Measurements from ENCODE around the gene NAV1. TPM values are rescaled to one million over a fixed set of nuclear protein-coding genes. Genes with fewer than 3 reads are reported as not detected.
A peak's percentile ranks its signal among the peaks of the same experiment; 100 is the strongest.

Gene NAV1
- total and polyA plus RNA-seq, 11 donors: 30.5 to 107 (median 73.4) TPM

GRCh38 chr1:201496296-201496690 lies 42.6 kb upstream of the NAV1 start:
- H3K4me3 ChIP-seq: no peak overlapping the region
- ATAC-seq: no peak

GRCh38 chr1:201497935-201498509 lies 40.9 kb upstream of the NAV1 start:
- intact Hi-C loops (cut with DNase I): no loop called here
- TF ChIP-seq POLR2A (IDR thresholded peaks at IDR 0.05) (no peak), CTCF (IDR thresholded peaks at IDR 0.05) (no peak)
- ATAC-seq (no peak), DNase-seq (no peak)
- H3K27ac ChIP-seq: peak overlapping the region in 1 of 12 donors; percentile 98
- H3K36me3 ChIP-seq: peaks cover 0 to 29% (median 12%) of the 10 kb centered on the region in 9 donors
- H3K9me3 ChIP-seq: no peaks in the 10 kb centered on the region
- 79 to 84% (median 83%) methylated on average over 16 of the region's 16 CpGs for WGBS, 4 donors
- peaks cover 20 to 93% (median 66%) of the 10 kb centered on the region in 12 donors for H3K4me1 ChIP-seq
- H3K27me3 ChIP-seq: no peaks in the 10 kb centered on the region
- no peak overlapping the region for H3K4me3 ChIP-seq

More at GRCh38 chr1:201496296-201496690, 42.6 kb upstream of the NAV1 start:
- H3K36me3 ChIP-seq: peaks cover 0 to 42% (median 12%) of the 10 kb centered on the region in 9 donors
- WGBS, 4 donors: 43 to 62% (median 56%) methylated on average over 8 of the region's 8 CpGs
- H3K9me3 ChIP-seq: no peaks in the 10 kb centered on the region
- no peaks in the 10 kb centered on the region for H3K27me3 ChIP-seq
- no peak for DNase-seq
- TF ChIP-seq CTCF (IDR thresholded peaks at IDR 0.05): no peak
- no peak for TF ChIP-seq POLR2A (IDR thresholded peaks at IDR 0.05)
- intact Hi-C loops (cut with DNase I): no loop called here
- peak overlapping the region; percentile 34 to 98 (median 77) for H3K27ac ChIP-seq
- peaks cover 23 to 93% (median 68%) of the 10 kb centered on the region in 12 donors for H3K4me1 ChIP-seq

- Histone ChIP-seq H3K27me3 (no peaks in the 10 kb centered on the region), H3K36me3 (peaks cover 0 to 26% (median 12%) of the 10 kb centered on the region in 9 donors), H3K4me3 (no peak overlapping the region), H3K27ac (peak overlapping the region in 2 of 12 donors; percentile 75 to 98), H3K4me1 (peaks cover 20 to 92% (median 69%) of the 10 kb centered on the region in 12 donors), H3K9me3 (no peaks in the 10 kb centered on the region)
- no peak for DNase-seq
- no peak for ATAC-seq
- TF ChIP-seq POLR2A (IDR thresholded peaks at IDR 0.05): no peak
- no peak for TF ChIP-seq CTCF (IDR thresholded peaks at IDR 0.05)
- WGBS, 4 donors: 90 to 94% (median 90%) methylated on average over 8 of the region's 8 CpGs
- intact Hi-C loops (cut with DNase I): no loop called here
These were observed 40.3 kb upstream of the NAV1 start for GRCh38 chr1:201498621-201499020.

- peak overlapping the region in 4 of 12 donors; percentile 67 to 98 (median 80) for H3K27ac ChIP-seq
- intact Hi-C loops (cut with DNase I): no loop called here
- H3K9me3 ChIP-seq: no peaks in the 10 kb centered on the region
- no peaks in the 10 kb centered on the region for H3K27me3 ChIP-seq
- WGBS, 4 donors: 88 to 94% (median 92%) methylated on average over 3 of the region's 3 CpGs
- ATAC-seq (no peak), DNase-seq (no peak)
- H3K4me1 ChIP-seq: peaks cover 20 to 92% (median 69%) of the 10 kb centered on the region in 12 donors
- no peak overlapping the region for H3K4me3 ChIP-seq
- H3K36me3 ChIP-seq: peaks cover 0 to 26% (median 12%) of the 10 kb centered on the region in 9 donors
- TF ChIP-seq POLR2A (IDR thresholded peaks at IDR 0.05) (no peak), CTCF (IDR thresholded peaks at IDR 0.05) (no peak)
These were observed 39.7 kb upstream of the NAV1 start for GRCh38 chr1:201499191-201499590.

Data from heart left ventricle (tissue), 16 donors.